ENCODE data around the gene SLC44A4.

DNA sequence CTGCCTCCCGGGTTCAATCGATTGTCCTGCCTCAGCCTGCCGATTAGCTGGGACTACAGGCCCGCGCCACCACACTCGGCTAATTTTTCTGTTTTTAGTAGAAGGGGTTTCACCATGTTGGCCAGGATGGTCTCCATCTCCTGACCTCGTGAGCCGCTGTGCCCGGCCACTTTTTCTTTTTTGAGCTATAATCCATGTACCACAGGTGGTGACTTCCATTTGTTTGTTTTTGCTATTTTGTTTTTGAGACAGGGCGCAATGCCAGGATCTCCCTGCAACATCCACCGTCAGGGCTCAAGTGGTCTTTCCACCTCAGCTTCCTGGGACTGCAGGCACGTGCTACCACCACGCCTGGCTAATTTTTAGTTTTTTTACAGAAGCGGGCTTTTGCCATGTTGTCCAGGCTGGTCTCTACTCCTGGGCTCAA, 42.7 kb downstream of the SLC44A4 start:
- TF ChIP-seq, protein P1, sequence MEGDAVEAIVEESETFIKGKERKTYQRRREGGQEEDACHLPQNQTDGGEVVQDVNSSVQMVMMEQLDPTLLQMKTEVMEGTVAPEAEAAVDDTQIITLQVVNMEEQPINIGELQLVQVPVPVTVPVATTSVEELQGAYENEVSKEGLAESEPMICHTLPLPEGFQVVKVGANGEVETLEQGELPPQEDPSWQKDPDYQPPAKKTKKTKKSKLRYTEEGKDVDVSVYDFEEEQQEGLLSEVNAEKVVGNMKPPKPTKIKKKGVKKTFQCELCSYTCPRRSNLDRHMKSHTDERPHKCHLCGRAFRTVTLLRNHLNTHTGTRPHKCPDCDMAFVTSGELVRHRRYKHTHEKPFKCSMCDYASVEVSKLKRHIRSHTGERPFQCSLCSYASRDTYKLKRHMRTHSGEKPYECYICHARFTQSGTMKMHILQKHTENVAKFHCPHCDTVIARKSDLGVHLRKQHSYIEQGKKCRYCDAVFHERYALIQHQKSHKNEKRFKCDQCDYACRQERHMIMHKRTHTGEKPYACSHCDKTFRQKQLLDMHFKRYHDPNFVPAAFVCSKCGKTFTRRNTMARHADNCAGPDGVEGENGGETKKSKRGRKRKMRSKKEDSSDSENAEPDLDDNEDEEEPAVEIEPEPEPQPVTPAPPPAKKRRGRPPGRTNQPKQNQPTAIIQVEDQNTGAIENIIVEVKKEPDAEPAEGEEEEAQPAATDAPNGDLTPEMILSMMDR (IDR thresholded peaks at IDR 0.05; ENCODE audit: low read depth, low read length, poor library complexity, severe bottlenecking) = no peak
- TF ChIP-seq EZH2phosphoT487 (IDR thresholded peaks at IDR 0.05; ENCODE audit: borderline replicate concordance, low read length) = no peak
